SK-N-MC (cell line): ENCODE data around the gene SLC12A5.

ENCODE experiments used
- EZH2 ChIP-seq: fragments of 200-600 bp; sonication (generic); IDR thresholded peaks from one replicate; pipeline ENCODE4 v1.6.1; 2017; ENCODE audit warnings: antibody characterized with exemption
- FOXP2 ChIP-seq: optimal IDR thresholded peaks from 2 replicates; pipeline ENCODE3; 2011; ENCODE audit warnings: mild to moderate bottlenecking, moderate library complexity; ENCODE audit not compliant: insufficient read depth; ENCODE audit errors: extremely low read length, control extremely low read depth
- POLR2AphosphoS5 ChIP-seq: IDR thresholded peaks from 2 replicates; pipeline ENCODE4 v1.6.1; 2012; ENCODE audit warnings: mild to moderate bottlenecking, low read depth, low read length, borderline replicate concordance

DNA sequence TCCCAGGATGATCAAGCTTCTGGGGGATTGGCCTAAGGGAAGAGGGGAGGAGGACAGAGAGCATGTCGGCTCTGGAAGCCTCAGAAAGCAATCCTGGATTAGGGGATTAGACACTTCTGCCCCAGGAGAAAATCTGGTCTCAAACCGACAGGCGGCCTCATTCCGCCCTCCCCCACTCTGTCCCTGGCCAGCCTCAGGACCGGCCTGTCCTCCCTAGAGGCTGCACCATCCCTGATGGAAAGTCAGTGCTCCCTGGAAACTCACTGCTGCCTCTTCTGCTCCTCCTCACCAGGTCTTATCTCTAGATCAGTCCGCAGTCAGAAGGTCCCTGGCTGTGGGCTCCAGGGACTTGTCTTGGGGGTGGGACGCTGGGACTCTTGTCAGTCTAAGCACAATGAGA lies 905 bp upstream of the SLC12A5 start:
- TF ChIP-seq POLR2AphosphoS5 (no peak), EZH2 (no peak), FOXP2 (no peak)
